ENCODE measurements around the gene ADAMTS10.
A peak's percentile ranks its signal among the peaks of the same experiment; 100 is the strongest.

ADAMTS10 gene

DNA sequence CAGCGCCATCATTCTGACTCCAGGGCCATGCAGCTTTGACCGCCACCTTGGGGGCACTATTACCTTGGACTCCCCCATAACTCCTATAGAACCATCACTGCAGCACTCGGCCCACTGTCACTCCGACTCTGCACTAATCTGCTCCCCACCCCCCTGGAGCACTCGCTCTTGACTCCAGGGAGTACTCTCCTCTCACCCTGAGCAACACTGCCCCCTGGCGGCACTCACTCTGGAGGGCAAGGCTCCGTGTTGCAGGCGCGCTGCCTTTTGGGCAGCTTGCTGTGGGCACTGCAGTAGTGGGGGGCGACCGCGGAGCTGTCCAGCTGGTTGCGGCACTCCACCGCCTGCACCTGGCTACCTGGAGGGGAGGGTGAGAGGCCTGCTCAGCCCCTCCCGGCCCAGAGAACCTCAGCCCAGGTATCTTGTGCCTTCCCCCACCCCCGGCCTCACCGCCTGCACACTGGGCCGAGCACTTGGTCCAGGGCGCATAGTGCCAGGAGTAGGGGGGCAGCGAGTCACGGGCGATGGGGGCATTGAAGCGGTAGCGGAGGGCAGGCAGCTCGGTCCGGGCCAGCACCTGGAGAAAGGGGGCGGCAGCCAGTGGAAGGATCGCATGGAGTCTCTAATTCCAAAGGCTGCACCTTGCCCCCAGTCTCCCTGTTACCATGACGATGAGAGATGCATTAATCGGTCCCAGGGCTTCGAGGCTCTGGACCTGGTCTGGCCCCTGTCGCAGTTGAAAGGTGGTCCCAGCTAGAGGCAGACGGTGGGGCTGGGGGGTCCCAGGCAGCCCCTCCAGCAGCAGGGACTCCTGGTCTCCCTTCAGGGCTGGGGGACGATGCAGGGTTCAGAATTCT is 24.4 kb downstream of the ADAMTS10 start:
- Histone ChIP-seq H3K27me3 (peaks cover 31% of the 10 kb centered on the region), H3K36me3 (no peaks in the 10 kb centered on the region), H3K4me1 (ENCODE audit: control insufficient read depth in 1 of 2, insufficient read depth in 1 of 2, low read depth in 1 of 2, low read length in 1 of 2) (peaks cover 0 to 2% of the 10 kb centered on the region in 2 experiments), H3K27ac (no peak overlapping the region), H3K4me3 (ENCODE audit: low read depth in 1 of 2, low read length in 1 of 2) (no peak overlapping the region), H3K9me3 (no peaks in the 10 kb centered on the region)
- TF ChIP-seq, protein P1, sequence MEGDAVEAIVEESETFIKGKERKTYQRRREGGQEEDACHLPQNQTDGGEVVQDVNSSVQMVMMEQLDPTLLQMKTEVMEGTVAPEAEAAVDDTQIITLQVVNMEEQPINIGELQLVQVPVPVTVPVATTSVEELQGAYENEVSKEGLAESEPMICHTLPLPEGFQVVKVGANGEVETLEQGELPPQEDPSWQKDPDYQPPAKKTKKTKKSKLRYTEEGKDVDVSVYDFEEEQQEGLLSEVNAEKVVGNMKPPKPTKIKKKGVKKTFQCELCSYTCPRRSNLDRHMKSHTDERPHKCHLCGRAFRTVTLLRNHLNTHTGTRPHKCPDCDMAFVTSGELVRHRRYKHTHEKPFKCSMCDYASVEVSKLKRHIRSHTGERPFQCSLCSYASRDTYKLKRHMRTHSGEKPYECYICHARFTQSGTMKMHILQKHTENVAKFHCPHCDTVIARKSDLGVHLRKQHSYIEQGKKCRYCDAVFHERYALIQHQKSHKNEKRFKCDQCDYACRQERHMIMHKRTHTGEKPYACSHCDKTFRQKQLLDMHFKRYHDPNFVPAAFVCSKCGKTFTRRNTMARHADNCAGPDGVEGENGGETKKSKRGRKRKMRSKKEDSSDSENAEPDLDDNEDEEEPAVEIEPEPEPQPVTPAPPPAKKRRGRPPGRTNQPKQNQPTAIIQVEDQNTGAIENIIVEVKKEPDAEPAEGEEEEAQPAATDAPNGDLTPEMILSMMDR (IDR thresholded peaks at IDR 0.05) = peak; percentile 62

DNA sequence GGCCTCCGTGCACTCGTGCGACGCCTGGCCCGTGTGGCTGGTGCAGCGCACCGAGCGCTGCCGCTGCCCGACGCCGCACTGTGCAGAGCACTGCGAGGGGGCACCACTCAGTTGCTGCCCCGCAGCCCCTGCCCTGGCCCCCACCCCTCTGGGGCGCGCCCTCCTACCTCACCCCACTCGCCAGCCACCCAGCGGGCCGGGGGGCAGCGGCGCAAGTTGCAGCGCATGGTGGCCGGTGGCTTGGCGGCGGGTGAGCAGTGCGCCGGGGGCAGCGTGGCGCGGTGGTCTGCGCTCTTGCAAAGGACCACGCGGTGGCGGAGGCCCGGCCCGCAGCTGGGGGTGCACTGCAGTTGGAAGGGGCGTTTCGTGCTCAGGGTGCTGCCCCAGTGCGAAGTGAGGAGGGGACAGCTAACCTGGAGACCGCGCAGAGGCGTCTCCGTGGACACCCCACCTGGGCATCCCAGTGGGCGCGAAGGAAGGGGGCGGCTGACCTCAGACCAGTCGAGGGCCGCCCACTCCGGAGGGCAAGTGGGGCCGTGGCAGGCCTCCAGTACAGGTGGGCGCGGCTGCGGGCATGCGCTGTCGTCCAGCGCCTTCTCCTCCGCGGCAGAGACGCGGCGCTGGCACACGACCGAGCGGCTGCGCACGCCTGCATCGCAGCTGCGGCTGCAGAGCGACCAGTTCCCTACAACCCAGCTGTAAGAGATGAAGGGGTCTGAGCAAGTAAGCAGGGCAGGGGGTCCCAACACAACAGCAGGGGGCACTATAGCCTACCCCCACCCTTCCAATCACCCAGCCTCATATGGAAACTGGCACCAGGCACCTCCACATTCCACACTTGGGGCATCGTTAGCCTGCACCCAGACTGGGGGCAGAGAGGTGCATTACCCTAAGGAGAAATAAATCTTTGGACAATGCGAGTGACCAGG is 25.3 kb downstream of the ADAMTS10 start:
- peaks cover 6 to 11% of the 10 kb centered on the region in 2 experiments for H3K4me1 ChIP-seq (ENCODE audit: control insufficient read depth in 1 of 2, insufficient read depth in 1 of 2, low read depth in 1 of 2, low read length in 1 of 2)
- H3K27me3 ChIP-seq = peaks cover 22% of the 10 kb centered on the region
- TF ChIP-seq, protein P1 (IDR thresholded peaks at IDR 0.05) = no peak
- H3K27ac ChIP-seq = no peak overlapping the region
- no peaks in the 10 kb centered on the region for H3K9me3 ChIP-seq
- H3K4me3 ChIP-seq (ENCODE audit: low read depth in 1 of 2, low read length in 1 of 2) = no peak overlapping the region
- no peaks in the 10 kb centered on the region for H3K36me3 ChIP-seq

DNA sequence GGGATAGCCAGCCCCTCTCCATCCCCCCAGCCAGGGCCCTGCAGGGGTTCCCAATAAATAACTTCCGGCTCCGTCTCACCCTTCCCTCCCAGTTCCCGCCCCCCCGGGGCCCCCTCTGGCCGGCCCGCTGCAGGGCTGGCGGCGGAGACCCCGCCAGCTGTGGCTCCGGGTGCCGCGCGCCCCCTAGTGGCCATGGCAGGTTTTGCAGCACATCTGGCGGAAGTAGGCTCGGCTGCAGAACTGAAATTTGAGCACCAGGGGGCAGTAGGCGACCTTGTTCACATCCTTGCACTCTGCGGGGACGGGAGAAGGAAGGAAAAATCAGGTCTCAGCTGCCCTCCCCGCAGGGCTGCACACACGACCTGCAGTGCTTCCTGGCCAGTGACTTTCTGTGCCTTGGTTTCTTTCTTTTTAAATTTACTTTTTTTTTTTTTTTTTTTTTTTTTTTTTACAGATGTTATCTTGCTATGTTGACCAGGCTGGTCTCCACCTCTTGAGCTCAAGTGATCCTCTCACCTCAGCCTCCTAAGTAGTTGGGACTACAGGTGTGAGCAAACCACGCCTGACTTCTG is 29.7 kb downstream of the ADAMTS10 start:
- Histone ChIP-seq H3K27ac (peak overlapping the region; percentile 61), H3K4me3 (ENCODE audit: low read depth in 1 of 2, low read length in 1 of 2) (peak overlapping the region in 1 of 2 experiments; percentile 47), H3K27me3 (no peaks in the 10 kb centered on the region), H3K36me3 (peaks cover 4% of the 10 kb centered on the region), H3K9me3 (no peaks in the 10 kb centered on the region), H3K4me1 (ENCODE audit: control insufficient read depth in 1 of 2, insufficient read depth in 1 of 2, low read depth in 1 of 2, low read length in 1 of 2) (peaks cover 36 to 44% of the 10 kb centered on the region in 2 experiments)
- TF ChIP-seq, protein P1 (IDR thresholded peaks at IDR 0.05) = peak; percentile 100

DNA sequence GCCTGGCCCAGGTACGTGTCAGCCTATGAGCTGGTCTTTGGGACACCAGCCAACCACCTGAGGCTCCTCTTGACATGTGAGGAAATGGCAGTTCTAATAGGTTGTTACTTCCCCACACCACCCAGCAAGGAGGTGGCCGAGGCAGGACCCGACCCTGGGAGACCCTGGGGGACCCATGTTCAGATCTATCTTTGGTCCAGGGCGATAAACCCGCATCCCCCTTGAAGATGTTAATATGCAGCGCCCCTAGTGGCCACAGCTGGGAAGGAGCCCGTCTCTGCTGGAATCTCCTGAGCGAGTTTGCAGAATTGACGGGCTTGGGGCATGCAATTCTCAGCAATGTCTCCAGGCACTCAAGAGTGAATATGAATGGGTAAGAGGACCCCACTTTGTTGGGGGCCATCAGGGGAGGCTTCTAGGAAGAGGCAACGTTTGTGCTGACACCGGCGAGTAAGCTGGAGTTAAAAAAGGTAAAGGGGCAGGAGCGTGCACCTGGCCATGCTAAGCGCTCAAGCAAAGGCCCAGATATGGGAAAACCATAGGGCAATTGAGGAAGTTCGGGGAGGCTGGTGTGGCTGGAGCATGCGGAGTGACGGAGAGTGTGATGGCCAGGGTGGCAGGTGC is 31.8 kb downstream of the ADAMTS10 start:
- H3K4me1 ChIP-seq (ENCODE audit: control insufficient read depth in 1 of 2, insufficient read depth in 1 of 2, low read depth in 1 of 2, low read length in 1 of 2) = peaks cover 47 to 65% of the 10 kb centered on the region in 2 experiments
- TF ChIP-seq, protein P1 (IDR thresholded peaks at IDR 0.05) = peak; percentile 96
- H3K4me3 ChIP-seq (ENCODE audit: low read depth in 1 of 2, low read length in 1 of 2) = peak overlapping the region; percentile 94 to 100
- H3K27me3 ChIP-seq = no peaks in the 10 kb centered on the region
- no peaks in the 10 kb centered on the region for H3K9me3 ChIP-seq
- H3K27ac ChIP-seq = peak overlapping the region; percentile 96
- H3K36me3 ChIP-seq = peaks cover 17% of the 10 kb centered on the region

DNA sequence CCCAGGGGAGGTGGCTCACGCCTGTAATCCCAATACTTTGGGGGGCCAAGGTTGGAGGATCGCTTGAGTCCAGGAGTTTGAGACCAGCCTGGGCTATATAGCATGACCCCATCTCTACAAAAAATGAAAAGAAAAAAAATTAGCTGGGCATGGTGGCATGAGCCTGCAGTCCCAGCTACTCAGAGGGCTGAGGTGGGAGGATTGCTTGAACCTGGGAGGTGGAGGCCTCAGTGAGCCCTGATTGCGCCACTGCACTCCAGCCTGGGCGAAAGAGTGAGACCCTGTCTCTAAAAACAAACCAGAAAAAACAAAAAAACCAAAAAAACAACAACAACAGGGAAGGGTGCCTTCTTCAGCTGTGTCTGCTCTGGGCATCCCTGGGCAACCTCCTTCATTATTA is 32.8 kb downstream of the ADAMTS10 start:
- H3K4me1 ChIP-seq (ENCODE audit: control insufficient read depth in 1 of 2, insufficient read depth in 1 of 2, low read depth in 1 of 2, low read length in 1 of 2) = peaks cover 57 to 75% of the 10 kb centered on the region in 2 experiments

More for the DNA sequence above, 32.8 kb downstream of the ADAMTS10 start:
- H3K36me3 ChIP-seq = peaks cover 25% of the 10 kb centered on the region
- H3K4me3 ChIP-seq (ENCODE audit: low read depth in 1 of 2, low read length in 1 of 2) = peak overlapping the region; percentile 94 to 100
- TF ChIP-seq, protein P1 (IDR thresholded peaks at IDR 0.05) = no peak
- H3K27ac ChIP-seq = peak overlapping the region; percentile 96
- no peaks in the 10 kb centered on the region for H3K9me3 ChIP-seq
- H3K27me3 ChIP-seq = no peaks in the 10 kb centered on the region

All from neutrophil (primary cell).